GM10847 (cell line): ENCODE results near the gene MOSPD2.

Experiments
- POLR2A ChIP-seq: IDR thresholded peaks from 2 replicates; pipeline ENCODE4 v1.6.1; 2011; ENCODE audit not compliant: insufficient read length; ENCODE audit errors: extremely low read depth

Gene MOSPD2

DNA sequence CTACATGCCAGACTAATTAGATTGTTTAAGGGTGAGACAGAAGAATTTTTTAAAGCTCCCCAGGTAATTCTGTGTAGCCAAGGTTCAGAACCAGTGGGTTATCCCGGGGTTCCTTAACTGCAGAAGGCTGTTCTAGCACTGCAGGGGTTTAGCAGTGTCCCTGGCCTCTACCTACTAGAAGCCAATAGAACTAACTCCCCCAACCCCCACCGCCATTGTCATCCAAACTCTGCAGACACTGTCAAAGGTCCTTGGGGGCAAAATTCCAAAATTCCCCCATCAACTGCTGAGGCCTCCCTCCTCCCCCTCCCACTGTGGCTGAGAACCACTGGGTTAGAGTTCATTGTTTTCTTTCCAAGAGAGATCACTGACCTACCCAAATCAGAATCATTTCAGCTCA, 66.4 kb downstream of the MOSPD2 start:
- TF ChIP-seq POLR2A = no peak

DNA sequence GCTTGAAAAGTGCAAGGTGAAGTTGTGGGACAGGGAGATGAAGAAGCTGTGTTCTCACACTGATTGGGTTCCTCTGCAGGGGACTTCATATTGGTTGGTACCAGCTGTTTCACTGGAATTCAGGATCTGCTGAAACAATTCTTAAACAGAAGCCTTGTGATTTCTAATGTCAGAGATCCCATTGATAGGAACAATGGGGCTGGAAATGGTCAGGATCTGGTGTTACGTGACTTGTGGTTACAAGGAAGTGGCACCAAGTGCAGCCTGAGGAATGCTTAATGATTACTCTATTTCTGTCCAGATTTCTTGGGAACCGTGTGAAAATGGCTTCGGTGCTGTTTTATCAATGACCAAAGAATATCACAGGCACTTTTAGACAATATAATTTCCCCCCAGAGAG, 68.1 kb downstream of the MOSPD2 start:
- no peak for TF ChIP-seq POLR2A

DNA sequence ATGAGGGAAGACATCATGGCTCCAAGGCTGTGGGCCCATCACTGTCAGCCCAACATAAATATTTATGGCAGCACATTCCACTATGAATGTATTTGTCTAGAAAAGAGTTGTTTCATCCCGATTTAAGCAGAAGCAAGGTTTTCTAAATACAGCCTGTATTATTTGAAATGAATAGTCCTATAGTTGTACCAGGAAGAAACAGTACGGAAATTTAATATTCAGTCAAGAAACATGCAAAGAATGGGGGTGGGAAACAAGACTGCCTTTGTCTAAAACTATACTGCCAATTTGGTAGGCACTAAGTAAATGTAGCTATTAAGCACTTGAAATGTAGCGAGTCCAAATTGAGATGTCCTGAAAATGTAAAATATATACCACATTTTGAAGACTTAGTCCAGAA, 69.1 kb downstream of the MOSPD2 start:
- TF ChIP-seq POLR2A = no peak

DNA sequence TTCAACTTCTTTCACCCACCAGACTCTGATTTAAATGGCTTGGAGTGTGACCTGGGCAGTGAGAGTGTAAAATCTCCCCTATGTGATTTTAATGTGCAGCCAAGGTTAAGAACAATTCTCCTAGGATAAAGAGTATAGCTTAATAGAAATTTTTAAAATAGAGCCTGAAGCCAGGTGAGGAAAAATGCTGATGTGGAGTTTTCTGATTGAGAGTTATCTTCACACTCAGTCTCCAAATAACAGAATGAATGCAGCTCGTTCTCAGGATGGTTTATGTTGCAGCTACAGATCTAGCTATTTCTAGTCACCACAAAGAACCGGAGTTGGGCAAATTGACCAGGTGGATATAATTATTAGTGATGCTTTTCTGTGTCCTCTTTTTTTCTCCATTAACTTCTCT, 70.7 kb downstream of the MOSPD2 start:
- TF ChIP-seq POLR2A = no peak

DNA sequence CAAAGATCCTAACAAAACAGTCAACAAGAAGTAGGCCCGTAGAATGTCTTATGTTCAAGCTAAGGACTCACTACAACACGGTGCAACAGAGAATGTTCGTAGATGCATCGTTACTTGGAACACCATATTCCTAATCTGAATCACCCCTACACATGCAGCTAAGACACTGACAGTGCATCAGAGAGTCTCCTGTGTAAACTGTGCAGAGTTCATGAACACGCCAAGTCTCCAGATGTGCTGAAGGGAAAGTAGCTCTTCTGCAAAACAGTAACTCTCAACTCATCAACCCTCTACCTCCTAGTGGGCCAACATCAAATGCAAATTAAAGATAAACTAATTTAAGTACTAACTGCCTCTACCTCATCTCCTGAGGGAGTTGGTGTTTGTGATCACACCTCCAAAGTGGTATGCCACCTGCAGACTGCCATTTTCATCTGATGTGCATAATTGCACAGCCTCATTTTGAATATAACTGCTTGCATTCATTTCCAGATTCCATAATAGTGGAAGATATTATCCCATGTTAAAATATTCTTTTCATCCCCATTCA, 73.5 kb downstream of the MOSPD2 start:
- TF ChIP-seq POLR2A = no peak

DNA sequence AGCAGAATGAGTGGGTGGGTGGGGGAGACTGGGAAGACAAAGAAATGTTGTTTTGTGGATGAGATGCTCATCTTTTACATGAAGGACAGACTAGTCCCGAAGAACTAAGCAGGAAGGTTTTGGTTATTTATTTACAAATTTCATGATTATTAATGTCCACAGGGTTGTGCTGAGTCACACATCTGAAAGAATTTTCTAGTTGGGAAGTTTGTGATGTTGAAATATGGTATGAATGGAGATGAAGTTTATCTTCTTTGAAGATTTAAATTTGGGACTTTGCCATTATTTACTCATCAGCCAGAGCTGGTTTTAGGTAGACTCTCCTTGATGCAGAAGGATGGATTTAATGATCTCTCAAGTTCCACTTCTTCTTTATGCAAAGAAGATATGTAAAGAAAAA, 75.5 kb downstream of the MOSPD2 start:
- TF ChIP-seq POLR2A = no peak

DNA sequence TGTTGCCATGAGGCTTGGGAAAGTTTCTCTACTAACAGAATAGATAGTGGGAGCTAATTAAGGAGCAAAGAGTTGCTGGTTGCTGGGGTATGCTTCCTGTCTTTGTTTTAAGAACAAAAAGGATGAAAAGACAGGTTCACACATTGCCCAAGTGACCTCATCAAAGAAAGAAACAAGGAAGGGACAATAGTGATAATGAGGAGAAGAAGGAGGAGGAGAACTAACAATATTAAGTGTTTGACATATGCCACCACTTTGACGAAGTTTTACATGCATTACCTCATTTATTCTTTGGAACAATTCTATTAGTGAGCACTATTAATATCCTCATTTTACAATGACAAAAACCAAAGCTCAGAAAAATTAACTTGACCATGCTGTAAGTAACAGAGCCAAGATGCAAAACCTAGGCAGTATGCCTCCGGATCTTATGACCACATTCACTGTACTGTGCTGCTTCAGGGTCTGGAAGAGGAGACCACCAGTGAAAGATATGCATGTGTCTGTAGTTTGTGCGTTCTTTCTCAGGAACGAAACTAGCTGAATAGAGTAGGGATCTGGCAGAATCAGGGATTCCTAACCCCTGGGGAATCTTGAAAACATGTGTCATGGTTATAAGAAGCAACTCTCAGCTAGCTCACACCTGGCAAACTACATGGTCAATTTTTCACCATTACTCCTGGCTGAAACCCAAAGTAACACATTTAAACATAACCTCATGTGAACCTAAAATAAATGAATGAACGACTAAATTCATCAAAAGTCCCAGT, 83.8 kb downstream of the MOSPD2 start:
- no peak for TF ChIP-seq POLR2A

DNA sequence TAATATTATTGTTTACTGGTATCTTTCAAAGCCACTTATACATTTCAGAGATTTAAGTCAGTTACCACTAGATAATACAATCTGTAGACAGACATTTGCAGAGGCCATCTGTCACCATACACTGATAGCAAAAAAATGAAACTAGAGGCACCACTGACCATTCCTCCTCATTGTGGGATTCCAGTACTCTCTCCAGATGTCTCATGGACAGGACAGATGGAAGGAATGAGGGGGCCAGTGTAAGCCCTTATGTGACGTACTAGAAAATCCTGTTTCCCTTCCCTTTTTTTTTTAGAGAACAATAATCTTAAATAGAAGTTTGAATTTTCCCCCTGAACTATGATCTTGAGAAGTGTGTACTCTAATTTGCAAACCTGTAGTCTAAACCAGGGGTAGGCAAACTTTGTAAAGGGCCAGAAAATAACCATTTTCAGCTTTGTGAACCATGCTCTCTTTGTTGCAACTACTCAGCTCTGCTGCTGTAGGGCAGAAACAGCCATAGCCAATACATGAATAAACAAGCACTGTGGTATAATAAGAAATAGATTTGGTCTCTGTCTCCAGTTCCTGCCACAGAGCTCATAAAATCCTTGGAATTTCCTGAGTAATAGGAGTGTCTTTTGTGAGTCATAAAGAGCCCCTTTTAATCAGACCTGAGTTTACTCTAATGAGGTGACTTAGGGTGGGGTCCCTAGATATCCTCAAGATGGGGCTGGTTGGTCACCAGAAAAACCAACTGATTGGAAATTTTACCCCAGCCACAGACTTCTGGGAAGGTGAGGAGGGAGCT, 90.4 kb downstream of the MOSPD2 start:
- no peak for TF ChIP-seq POLR2A

DNA sequence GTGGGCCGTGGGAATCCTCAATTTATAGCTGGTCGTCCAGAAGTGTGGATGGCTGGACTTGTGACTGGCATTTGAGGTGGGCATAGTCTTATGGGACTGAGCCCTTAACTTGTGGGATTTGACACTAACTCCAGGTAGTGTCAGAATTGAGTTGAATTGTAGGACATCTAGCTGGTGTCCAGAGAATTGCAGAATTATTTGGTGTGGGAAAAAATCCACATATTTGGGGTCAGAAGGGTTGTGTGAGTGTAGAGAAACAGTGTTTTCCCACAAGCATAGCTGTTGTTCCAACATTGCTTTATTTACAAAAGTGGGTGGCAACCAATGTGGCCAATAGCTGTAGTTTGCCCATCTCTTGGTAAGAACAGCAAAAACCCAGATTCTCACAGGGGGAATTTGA, 91.3 kb downstream of the MOSPD2 start:
- TF ChIP-seq POLR2A = no peak
